HG03460 (cell line): ENCODE data around the gene EPHA5.

Experiments
- ATAC-seq: cut with Tn5 transposase; IDR thresholded peaks from one replicate; pipeline ENCODE4 v1.9.1; 2021; ENCODE audit not compliant: unreplicated experiment

Gene EPHA5

GRCh38 chr4:65670331-65671031, at the start of gene EPHA5:
Gene EPHA5, minus strand, starts transcription at chr4:65670489. Its CDS starts 747 bp downstream, at chr4:65669742.
- ATAC-seq, result no peak

- no peak for ATAC-seq
Observed at GRCh38 chr4:65719635-65720034, 49.3 kb upstream of the EPHA5 start.

GRCh38 chr4:65698631-65699030, 28.3 kb upstream of the EPHA5 start:
- no peak for ATAC-seq

- no peak for ATAC-seq
Observed at GRCh38 chr4:65696436-65696835, 26.1 kb upstream of the EPHA5 start.

- ATAC-seq, result no peak
Observed at GRCh38 chr4:65671372-65671771, 1.1 kb upstream of the EPHA5 start.

- ATAC-seq, result no peak
Observed at GRCh38 chr4:65670020-65670330, 314 bp downstream of the EPHA5 start.

- no peak for ATAC-seq
Observed at GRCh38 chr4:65669111-65670019, 924 bp downstream of the EPHA5 start.

- no peak for ATAC-seq
Observed at GRCh38 chr4:65668201-65669089, 1.8 kb downstream of the EPHA5 start.

GRCh38 chr4:65667506-65668041, 2.7 kb downstream of the EPHA5 start:
- no peak for ATAC-seq

- no peak for ATAC-seq
Observed at GRCh38 chr4:65665771-65666523, 4.3 kb downstream of the EPHA5 start.

GRCh38 chr4:65661471-65661870, 8.8 kb downstream of the EPHA5 start:
- ATAC-seq, result no peak

GRCh38 chr4:65658117-65658516, 12.2 kb downstream of the EPHA5 start:
- ATAC-seq, result no peak

GRCh38 chr4:65656008-65656407, 14.3 kb downstream of the EPHA5 start:
- ATAC-seq, result no peak

- ATAC-seq, result no peak
Observed at GRCh38 chr4:65654976-65655375, 15.3 kb downstream of the EPHA5 start.

- no peak for ATAC-seq
Observed at GRCh38 chr4:65653740-65654361, 16.4 kb downstream of the EPHA5 start.

GRCh38 chr4:65651751-65652150, 18.5 kb downstream of the EPHA5 start:
- ATAC-seq, result no peak

- no peak for ATAC-seq
Observed at GRCh38 chr4:65651031-65651430, 19.3 kb downstream of the EPHA5 start.

GRCh38 chr4:65646136-65646535, 24.2 kb downstream of the EPHA5 start:
- ATAC-seq, result no peak

GRCh38 chr4:65645185-65645584, 25.1 kb downstream of the EPHA5 start:
- ATAC-seq, result no peak
